GM19239 (cell line): ENCODE measurements around the gene ARID4B.
"Not testable (repeated sequence)": the region's sequence is repeated elsewhere in the genome, so short reads cannot be mapped to it uniquely, and the experiment has no call there.

ENCODE experiments used
- DNase-seq: peaks from one replicate; pipeline ENCODE4 v3.0.0; 2011; ENCODE audit warnings: low spot score; ENCODE audit not compliant: insufficient read length
- FAIRE-seq: peaks from 2 replicates; lab custom pipeline; 2011; peaks lifted over from hg19 to GRCh38; lab: Jason Lieb, UNC

Gene ARID4B

DNA sequence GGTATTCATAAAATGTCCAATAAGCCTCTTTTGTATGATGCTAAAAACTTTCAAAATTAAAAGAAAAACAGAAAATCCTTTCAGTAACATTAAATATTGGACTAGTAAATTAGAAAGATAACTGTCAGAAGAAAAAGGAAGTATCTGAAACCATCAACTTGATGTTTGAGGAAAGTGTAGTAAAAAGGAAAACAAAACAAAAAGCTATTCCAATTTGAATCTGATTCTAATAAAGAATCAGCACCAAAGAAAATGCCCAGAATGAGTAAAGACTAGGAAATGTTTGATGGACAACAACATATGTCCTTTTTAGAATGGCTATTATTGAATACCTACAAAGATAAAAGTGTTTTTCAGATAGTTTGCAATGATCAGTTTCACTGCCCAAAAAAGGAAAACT is 87.0 kb downstream of the ARID4B start:
- FAIRE-seq, result peak; percentile 40
- DNase-seq, result no peak

DNA sequence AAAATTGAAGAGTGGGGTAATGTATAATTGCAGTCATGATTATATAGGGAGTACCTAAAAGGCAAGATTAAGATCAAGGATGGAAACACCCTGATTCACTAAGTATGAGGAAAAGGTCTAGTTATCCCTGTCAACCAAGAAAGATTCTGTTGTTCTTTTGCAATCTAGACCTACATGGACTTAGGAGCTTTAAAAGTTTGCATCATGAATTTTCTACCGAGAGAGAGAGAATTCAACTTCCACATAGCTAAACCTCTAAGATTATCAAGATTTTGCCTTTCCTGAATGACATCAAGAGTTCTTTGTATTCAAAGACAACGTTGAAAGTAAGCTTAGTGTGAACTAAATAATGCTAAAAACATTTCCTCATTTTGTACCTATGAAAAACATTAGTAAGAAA is 88.1 kb downstream of the ARID4B start:
- DNase-seq (no peak), FAIRE-seq (peak; percentile 39)

DNA sequence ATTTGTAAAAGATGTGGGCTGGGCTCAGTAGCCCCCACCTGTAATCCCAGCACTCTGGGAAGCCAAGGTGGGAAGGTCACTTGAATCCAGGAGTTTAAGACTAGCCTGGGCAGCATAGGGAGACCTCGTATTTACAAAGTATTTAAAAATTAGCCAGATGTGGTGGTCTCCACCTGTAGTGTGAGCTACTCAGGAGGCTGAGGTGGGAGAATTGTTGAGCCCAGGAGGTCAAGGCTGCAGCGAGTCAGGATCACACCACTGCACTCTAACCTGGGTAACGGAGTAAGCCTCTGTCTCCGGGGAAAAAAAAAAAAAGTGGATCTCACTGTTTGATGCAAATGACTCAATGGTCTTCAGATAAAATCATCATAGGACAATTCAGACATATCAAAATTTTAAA is 89.4 kb downstream of the ARID4B start:
- no peak for FAIRE-seq
- no peak for DNase-seq

DNA sequence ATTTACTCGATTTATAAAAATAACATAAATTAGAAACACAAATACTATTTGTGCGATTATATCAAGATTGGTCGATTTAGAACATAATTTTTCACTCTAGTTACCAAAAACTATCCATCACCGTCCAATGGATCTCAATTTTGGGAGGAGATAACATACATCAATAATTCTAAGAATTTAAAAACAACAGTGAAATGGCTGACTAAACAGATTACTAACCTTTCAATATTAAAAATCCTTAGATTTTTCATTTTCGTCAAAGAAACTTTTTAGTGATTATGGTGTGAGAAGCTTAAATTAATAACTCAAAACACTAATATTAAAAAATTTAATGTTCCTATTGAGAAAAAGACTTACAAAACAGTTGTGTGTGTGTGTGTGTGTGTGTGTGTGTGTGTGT is 91.9 kb downstream of the ARID4B start:
- DNase-seq, result no peak
- no peak for FAIRE-seq

- FAIRE-seq, result no peak
- DNase-seq, result no peak
These were observed 98.1 kb downstream of the ARID4B start for GRCh38 chr1:235229868-235230267.

DNA sequence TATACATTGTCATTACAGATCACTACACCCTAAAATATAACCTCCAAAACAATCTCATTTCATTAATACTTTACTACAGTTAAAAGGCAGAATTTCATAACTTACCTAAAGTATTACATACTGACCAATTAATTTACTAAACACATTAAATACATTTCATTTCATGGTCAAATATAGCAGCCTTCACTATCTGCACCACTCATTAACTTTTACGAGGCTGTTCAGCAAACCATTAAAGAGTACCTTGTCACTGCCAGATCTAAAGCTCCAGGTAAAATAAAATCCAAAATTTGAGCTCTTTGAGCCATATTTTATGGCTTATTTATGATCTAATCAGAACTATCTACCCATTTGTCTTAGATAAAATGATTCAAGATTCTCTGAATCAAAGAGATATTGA is 100.6 kb downstream of the ARID4B start:
- no peak for DNase-seq
- no peak for FAIRE-seq

GRCh38 chr1:235226933-235227332 is 101.0 kb downstream of the ARID4B start:
- no peak for DNase-seq
- no peak for FAIRE-seq

- no peak for FAIRE-seq
- DNase-seq, result no peak
These were observed 102.7 kb downstream of the ARID4B start for GRCh38 chr1:235225299-235225698.

DNA sequence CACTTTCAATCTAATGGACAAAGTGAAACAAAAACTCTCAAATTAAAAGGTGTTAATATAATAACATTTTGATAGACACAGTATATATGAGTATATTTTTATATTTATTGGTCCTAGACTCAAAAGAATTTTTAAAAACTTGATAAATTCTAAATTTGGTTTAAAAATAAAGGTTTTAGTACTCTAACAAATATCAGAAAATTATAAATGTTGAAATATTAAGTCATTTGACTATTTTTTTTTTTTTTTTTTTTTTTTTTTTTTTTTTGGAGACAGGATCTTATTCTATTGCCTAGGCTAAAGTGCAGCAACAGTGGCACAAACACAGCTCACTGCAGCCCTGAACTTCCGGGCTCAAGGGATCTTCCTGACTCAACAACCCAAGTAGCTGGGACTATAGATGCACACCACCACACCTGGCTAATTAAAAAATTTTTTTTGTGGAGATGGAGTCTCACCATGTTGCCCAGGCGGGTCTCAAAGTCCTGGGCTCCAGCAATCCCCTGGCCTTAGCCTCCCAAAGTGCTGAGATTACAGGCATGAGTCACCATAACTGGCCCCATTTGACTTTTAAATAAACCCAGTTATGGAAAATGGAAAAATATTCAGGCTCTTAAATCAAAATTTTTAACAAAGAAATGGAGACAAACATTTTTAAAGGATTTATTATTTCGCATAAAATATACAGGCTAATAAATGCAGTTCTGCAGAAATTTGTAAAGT is 106.2 kb downstream of the ARID4B start:
- FAIRE-seq (no peak), DNase-seq (no peak)

- DNase-seq, result no peak
- no peak for FAIRE-seq
These were observed 112.5 kb downstream of the ARID4B start for GRCh38 chr1:235215453-235215852.

DNA sequence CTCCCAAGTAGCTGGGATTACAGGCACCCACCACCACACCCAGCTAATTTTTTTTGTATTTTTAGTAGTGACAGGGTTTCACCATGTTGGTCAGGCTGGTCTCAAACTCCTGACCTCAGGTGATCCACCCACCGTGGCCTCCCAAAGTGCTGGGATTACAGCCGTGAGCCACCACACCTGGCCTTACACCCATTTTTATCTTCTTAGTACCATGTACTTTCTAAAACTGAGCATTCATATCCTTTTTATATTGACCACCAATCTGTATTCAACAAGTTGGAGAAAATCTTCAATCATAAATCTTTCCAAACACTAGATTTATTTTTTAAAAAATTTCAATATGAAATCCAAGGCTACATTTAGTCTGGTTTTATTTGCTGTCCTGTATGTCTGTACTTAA is 113.0 kb downstream of the ARID4B start:
- not testable (repeated sequence) for FAIRE-seq, DNase-seq

GRCh38 chr1:235213752-235214151 is 114.2 kb downstream of the ARID4B start:
- FAIRE-seq (no peak), DNase-seq (no peak)

DNA sequence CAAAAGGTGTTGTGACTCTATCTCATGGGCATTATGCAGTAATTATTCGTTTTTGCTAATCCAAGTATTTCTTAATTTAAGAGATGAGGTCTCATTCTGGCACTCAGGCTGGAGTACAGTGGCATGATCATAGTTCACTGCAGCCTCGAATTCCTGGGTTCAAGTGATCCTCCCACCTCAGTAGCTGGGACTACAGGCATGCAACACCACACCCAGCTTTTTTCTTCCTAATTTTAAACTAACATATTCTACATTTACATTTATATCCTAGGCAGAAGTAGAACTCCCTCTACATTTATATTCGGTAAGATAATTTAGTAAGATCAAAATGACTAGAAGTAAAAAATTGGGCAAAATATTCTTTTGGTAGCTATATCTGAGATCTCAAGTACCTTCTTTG is 116.5 kb downstream of the ARID4B start:
- FAIRE-seq (no peak), DNase-seq (no peak)

DNA sequence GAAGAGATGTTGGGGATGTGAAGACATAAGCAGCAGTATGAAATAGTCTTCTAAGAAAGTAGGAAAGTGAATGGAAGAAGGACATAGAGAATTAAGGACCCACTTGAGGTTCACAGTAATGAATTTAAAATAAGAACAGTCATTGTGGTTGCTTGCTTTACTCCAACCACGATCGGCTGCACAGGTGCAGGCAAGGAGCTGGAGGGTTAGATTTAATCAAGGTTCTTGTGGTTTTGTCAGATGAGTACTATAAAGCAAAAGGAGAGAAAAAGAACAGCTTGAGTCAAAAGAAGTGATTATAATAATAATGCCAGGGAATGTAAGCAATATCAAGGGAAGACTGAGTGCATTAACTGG is 120.8 kb downstream of the ARID4B start:
- DNase-seq (no peak), FAIRE-seq (no peak)

GRCh38 chr1:235206533-235207208 is 121.3 kb downstream of the ARID4B start:
- peak; percentile 52 for FAIRE-seq
- DNase-seq, result no peak

GRCh38 chr1:235205687-235206086 is 122.3 kb downstream of the ARID4B start:
- no peak for FAIRE-seq
- no peak for DNase-seq

- FAIRE-seq (no peak), DNase-seq (no peak)
These were observed 124.6 kb downstream of the ARID4B start for GRCh38 chr1:235203428-235203827.

- FAIRE-seq, DNase-seq: not testable (repeated sequence)
These were observed 125.5 kb downstream of the ARID4B start for GRCh38 chr1:235202447-235202846.

- DNase-seq (no peak), FAIRE-seq (no peak)
These were observed 128.5 kb downstream of the ARID4B start for GRCh38 chr1:235199441-235199840.

GRCh38 chr1:235190431-235190830 is 137.5 kb downstream of the ARID4B start:
- no peak for DNase-seq
- FAIRE-seq, result no peak

- FAIRE-seq, result no peak
- DNase-seq, result no peak
These were observed 140.7 kb downstream of the ARID4B start for GRCh38 chr1:235187316-235187715.
